SJSA1 (cell line): ENCODE data around the gene PTPRA. TPM values are rescaled to one million over a fixed set of nuclear protein-coding genes. Genes with fewer than 3 reads are reported as not detected.

Experiments used
- DNase-seq, 2 experiments: peaks; one replicate each; pipeline ENCODE4 v3.0.0-alpha.2; 2015 to 2020; ENCODE audit warnings: low spot score in 2 of 2, low read depth in 1 of 2
- H3K27ac ChIP-seq: fragments of 250-450 bp; sonication (Bioruptor Pico); 2 replicates; pipeline ENCODE4 v1.5.1; 2020; ENCODE audit warnings: mild to moderate bottlenecking, moderate library complexity
- H3K27me3 ChIP-seq: fragments of 250-450 bp; sonication (Bioruptor Pico); replicated peaks from 2 replicates; pipeline ENCODE4 v1.5.1; 2020; ENCODE audit warnings: mild to moderate bottlenecking, moderate library complexity
- H3K36me3 ChIP-seq: fragments of 250-450 bp; sonication (Bioruptor Pico); 2 replicates; pipeline ENCODE4 v1.5.1; 2020; ENCODE audit warnings: mild to moderate bottlenecking
- H3K4me1 ChIP-seq: fragments of 250-450 bp; sonication (Bioruptor Pico); replicated peaks from 2 replicates; pipeline ENCODE4 v1.6.1; 2021; ENCODE audit warnings: mild to moderate bottlenecking
- H3K4me3 ChIP-seq: fragments of 250-450 bp; sonication (Bioruptor Pico); 2 replicates; pipeline ENCODE4 v1.5.1; 2020; ENCODE audit warnings: mild to moderate bottlenecking
- H3K9me3 ChIP-seq: fragments of 250-450 bp; sonication (Bioruptor Pico); replicated peaks from 2 replicates; pipeline ENCODE4 v1.5.1; 2020; ENCODE audit warnings: mild to moderate bottlenecking
- total RNA-seq: library from RNA; depleted of rRNA; stranded (reverse); fragments of >200 nt; shearing (Covaris generic); gene quantifications from 2 replicates; pipeline ENCODE4 v1.2.3, GENCODE V29; 2014

The PTPRA gene
- total RNA-seq, 1 experiment from 2014 or later = 36.4 TPM

DNA sequence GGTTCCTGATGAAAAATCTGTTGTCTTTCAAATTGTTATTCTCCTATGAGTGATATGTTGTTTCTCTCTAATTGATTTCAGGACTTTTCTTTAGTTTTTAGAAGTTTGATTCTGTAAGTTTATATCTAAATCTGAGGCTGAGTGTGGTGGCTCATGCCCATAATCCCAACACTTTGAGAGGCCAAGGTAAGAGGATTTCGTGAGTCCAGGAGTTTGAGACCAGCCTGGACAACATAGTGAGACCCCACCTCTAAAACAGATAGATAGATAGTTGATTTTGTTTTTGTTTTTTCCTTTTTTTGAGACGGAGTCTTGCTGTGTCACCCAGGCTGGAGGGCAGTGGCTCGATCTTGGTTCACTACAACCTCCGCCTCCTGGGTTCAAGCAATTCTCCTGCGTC is 64.6 kb downstream of the PTPRA start:
- H3K27ac ChIP-seq = no peak overlapping the region
- no peak for DNase-seq
- H3K36me3 ChIP-seq = no peaks in the 10 kb centered on the region
- H3K27me3 ChIP-seq = no peaks in the 10 kb centered on the region
- H3K4me3 ChIP-seq = no peak overlapping the region
- H3K9me3 ChIP-seq = no peaks in the 10 kb centered on the region
- H3K4me1 ChIP-seq = no peaks in the 10 kb centered on the region

DNA sequence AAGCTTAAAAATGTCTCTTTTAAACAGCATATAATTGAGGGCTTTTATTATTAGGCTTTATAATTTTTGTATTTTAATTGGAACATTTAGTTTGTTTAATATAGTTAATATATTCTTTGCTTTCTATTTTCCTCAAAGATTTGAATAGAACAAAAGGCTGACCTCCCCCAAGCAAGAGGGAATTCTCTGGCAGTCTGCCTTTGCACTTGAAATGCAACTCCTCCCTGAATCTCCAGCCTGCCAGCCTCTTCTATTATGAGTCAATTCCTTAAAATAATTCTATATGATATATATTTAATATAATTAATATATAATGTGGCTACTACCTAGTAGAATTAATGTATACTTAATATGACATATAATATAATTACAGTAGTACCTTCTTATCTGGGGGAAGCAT is 69.2 kb downstream of the PTPRA start:
- H3K4me3 ChIP-seq = no peak overlapping the region
- H3K4me1 ChIP-seq = no peaks in the 10 kb centered on the region
- 0 out of 2 replicates have a peak, but pooled peaks cover under 1% of the 10 kb centered on the region for H3K36me3 ChIP-seq
- DNase-seq = no peak
- no peaks in the 10 kb centered on the region for H3K9me3 ChIP-seq
- no peaks in the 10 kb centered on the region for H3K27me3 ChIP-seq
- H3K27ac ChIP-seq = no peak overlapping the region

DNA sequence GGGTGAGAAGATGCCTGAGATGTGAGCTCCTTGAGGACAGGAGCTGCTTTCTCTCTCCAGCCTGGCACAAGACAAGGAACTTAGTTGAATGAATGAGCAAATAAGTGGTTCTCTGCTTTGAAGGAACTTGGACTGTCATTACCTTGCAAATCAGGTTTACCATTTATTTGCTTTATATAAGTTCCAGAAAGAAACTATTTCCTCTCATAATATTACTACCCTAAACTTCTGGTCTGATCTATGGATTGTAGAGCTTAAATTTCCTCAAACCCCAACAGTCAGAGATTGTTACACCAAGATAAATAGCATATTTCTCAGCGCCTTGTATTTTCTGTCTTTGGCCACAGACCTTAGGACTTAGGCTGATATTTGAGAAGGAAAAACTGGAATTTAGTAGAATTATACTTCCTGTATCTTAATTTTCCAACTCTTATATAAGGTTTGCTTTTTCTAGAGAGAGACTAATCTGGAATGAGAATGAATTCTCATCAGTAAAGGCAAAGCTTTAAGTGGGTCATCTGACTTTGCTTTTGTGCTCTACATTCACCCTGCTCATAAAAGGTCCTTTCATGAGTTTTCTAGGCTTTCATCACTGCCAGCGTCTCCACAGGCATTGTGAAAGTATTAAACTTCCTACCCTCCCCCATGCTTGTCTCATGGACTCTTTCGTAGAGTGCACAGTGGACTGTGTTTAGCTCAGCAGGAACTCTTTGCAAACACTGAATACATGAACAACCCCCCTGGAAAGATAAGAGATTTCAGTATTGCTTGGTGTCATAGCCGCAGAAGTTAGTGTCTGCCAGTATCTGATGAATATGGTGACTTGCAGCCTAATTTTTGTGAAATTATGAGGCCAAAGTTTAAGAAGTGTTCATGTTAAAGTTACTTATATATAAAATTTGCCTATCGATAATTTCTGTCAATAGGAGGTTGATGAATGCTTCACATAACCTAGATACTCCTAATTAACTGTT is 74.0 kb downstream of the PTPRA start:
- H3K4me3 ChIP-seq = no peak overlapping the region
- no peak for DNase-seq
- H3K27ac ChIP-seq = no peak overlapping the region
- H3K36me3 ChIP-seq = peaks cover 9% of the 10 kb centered on the region; the same call in 1 of the 2 replicates
- H3K9me3 ChIP-seq = no peaks in the 10 kb centered on the region
- H3K4me1 ChIP-seq = no peaks in the 10 kb centered on the region
- no peaks in the 10 kb centered on the region for H3K27me3 ChIP-seq

DNA sequence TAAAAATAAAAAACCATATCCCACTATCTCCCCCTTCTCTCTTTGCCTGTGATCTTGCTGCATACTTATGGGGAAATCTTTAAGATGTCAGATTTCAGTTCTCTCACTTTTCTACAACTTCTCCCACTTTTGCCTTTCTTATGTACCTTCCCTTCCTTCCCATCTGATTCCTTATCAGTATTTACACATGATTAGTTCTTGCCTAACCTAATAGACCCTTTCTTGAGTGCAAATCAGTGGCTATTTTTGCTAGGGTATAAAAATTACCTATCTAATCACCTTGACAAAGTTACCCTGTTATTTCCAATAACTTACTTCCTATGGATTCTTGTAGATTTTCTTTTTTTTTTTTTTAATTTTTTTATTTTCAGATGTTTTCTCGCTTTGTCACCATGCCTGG is 75.7 kb downstream of the PTPRA start:
- H3K27ac ChIP-seq = no peak overlapping the region
- H3K4me3 ChIP-seq = no peak overlapping the region
- H3K27me3 ChIP-seq = no peaks in the 10 kb centered on the region
- DNase-seq = no peak
- H3K36me3 ChIP-seq = peaks cover 9% of the 10 kb centered on the region; the same call in 1 of the 2 replicates
- H3K4me1 ChIP-seq = no peaks in the 10 kb centered on the region; the same call in 1 of the 2 replicates
- no peaks in the 10 kb centered on the region for H3K9me3 ChIP-seq

DNA sequence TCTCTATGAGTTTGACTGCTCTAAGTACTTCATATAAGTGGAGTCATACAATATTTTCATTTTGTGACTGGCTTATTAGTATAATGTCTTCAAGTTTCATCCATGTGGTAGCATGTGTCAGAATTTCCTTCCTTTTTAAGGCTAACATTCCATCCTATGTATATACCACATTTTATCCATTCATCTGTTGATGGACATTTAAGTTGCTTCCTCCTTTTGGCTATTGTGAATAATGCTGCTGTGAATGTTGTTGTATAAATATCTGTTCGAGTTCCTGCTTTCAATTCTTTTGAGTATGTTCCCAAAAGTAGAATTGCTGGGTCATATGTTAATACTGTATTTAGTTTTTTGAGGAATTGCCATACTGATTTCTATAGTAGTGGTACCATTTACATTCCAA is 79.5 kb downstream of the PTPRA start:
- H3K27ac ChIP-seq = no peak overlapping the region
- DNase-seq = no peak
- H3K4me1 ChIP-seq = no peaks in the 10 kb centered on the region; the same call in 1 of the 2 replicates
- peaks cover 6% of the 10 kb centered on the region; the same call in 1 of the 2 replicates for H3K36me3 ChIP-seq
- H3K27me3 ChIP-seq = no peaks in the 10 kb centered on the region
- H3K9me3 ChIP-seq = no peaks in the 10 kb centered on the region
- H3K4me3 ChIP-seq = no peak overlapping the region

DNA sequence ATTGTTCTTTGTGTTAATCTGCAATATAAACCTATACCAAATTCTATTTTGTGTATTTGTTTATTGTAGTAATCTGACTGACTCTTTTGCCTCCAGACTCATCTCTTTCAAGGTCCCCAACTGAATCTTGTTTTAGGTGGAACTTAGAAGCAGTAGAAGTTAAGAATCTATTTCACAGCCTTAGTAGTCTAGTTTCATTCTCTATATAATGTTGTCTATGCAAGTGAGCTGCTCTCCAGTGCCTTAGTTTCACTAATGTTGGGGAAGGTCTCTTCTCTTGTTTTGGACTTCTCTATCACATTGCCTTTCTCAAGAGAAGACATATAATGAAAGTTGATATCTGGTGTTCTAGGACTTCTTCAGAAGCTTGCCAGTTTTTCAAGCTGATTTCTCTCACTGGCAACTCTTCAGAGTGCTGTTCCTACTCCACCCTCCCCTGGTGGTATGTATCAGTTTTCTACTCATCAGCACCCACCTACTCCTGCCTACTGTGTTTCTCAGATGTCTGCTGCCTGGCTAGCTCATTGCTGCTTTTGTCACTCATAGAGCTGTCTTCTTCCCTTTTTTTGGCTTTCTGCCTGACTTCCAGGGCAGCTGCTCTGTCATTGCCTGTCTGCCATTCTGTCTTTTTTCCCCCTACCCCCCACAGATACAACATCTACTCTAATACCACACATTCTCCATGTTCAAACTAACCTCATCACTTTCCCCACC is 82.1 kb downstream of the PTPRA start:
- H3K4me1 ChIP-seq = no peaks in the 10 kb centered on the region; the same call in 1 of the 2 replicates
- H3K4me3 ChIP-seq = no peak overlapping the region
- H3K27ac ChIP-seq = no peak overlapping the region
- peaks cover 4% of the 10 kb centered on the region; the same call in 1 of the 2 replicates for H3K36me3 ChIP-seq
- DNase-seq = no peak
- H3K9me3 ChIP-seq = no peaks in the 10 kb centered on the region
- no peaks in the 10 kb centered on the region for H3K27me3 ChIP-seq

DNA sequence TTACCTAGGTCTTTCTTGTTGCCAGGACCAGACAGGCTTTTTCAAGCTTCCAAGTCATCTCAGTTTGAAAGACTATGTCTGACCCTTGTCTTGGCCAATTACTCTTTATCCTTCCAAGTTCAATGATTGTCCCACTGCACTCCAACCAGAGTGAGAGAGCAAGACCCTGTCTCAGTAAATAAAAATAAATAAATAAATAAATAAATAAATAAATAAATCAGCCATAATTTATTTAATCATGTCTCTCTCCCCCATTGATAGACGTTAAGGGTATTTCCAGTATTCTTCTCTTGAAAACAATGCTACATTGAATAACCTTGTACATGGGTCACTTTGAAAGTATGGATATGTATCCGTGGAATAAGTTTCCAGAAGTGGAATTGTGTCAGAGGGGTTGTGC is 83.2 kb downstream of the PTPRA start:
- H3K27ac ChIP-seq = no peak overlapping the region
- DNase-seq = no peak
- H3K36me3 ChIP-seq = peaks cover 4% of the 10 kb centered on the region; the same call in 1 of the 2 replicates
- H3K9me3 ChIP-seq = no peaks in the 10 kb centered on the region
- H3K27me3 ChIP-seq = no peaks in the 10 kb centered on the region
- H3K4me1 ChIP-seq = no peaks in the 10 kb centered on the region; the same call in 1 of the 2 replicates
- no peak overlapping the region for H3K4me3 ChIP-seq

DNA sequence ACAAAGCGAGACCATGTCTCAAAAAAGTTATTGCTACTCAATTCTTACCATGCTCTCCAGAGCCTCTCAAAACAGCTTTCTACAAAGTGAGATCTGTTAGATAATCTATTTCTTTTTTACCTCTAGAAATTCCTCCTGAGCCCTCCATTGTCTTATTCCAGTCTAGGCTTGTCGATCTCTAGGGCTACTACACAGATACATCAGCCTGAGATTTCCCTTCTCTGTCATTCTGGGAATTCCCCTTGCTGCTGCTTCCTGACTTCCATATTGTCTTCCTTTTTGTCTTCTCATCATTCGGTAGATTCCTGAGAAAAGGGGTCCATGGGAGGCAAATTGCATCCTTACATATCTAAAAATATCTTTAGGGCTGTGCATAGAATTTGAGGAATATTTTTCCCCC is 94.6 kb downstream of the PTPRA start:
- no peak for DNase-seq
- Histone ChIP-seq H3K4me1 (no peaks in the 10 kb centered on the region), H3K36me3 (peaks cover 20% of the 10 kb centered on the region), H3K9me3 (no peaks in the 10 kb centered on the region), H3K27me3 (no peaks in the 10 kb centered on the region), H3K4me3 (no peak overlapping the region), H3K27ac (no peak overlapping the region)

DNA sequence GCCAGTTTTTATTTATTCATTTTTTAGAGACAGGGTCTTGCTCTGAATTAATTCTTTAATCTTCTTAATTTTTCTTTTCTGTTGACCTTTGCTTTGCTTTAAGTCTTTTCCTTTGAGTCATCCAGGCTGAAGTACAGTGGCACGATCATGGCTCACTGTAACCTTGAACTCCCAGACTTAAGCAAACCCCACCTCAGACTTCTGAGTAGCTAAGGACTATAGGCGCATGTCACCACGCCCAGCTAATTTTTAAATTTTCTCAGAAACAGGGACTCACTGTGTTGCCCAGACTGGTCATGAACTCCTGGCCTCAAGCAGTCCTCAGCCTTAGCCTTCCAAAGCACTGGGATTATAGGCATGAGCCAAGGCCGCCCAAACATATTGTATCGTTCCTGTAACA is 98.8 kb downstream of the PTPRA start:
- no peaks in the 10 kb centered on the region for H3K27me3 ChIP-seq
- no peaks in the 10 kb centered on the region for H3K9me3 ChIP-seq
- DNase-seq = no peak
- no peaks in the 10 kb centered on the region for H3K4me1 ChIP-seq
- no peaks in the 10 kb centered on the region for H3K36me3 ChIP-seq
- H3K4me3 ChIP-seq = no peak overlapping the region
- no peak overlapping the region for H3K27ac ChIP-seq

DNA sequence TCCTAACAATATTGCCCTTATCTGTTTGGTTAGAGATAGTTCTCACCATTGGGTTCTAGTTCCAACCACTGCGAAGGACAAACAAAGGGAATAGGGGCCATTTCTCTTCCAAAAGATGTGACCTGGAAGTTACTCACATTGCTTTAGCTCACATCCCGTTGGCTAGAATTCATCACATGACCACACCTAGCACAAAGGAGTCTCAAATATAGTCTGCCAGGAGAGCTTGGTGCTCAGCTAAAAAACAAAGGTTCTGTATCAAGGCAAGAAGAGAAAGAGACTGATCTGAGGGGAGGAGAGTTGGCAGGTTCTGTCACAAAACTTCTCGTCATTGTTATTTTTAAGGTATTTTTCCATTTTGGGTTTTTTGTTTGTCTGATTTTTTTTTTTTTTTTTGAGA is 100.3 kb downstream of the PTPRA start:
- H3K36me3 ChIP-seq = no peaks in the 10 kb centered on the region
- no peaks in the 10 kb centered on the region for H3K27me3 ChIP-seq
- no peak overlapping the region for H3K27ac ChIP-seq
- no peak for DNase-seq
- no peaks in the 10 kb centered on the region for H3K9me3 ChIP-seq
- H3K4me1 ChIP-seq = no peaks in the 10 kb centered on the region
- no peak overlapping the region for H3K4me3 ChIP-seq

DNA sequence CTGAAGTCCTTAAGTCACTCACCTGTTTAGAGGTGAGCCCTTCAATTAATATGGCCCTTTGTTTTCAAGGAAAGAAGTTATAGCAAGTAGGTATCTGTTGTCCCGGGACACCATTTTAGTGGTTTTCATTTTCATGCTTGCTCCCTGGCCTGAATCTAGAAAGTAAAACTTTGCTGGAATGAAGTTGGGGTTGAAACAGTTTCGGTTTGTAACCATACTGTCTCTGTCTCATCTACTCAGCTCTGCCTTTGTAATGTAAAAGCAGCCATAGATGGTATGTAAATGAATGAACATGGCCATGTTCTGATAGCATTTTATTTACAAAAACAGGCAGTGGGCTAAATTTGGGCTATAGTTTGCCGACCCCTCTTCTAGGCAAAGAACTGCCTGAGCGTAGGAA is 105.2 kb downstream of the PTPRA start:
- Histone ChIP-seq H3K4me1 (no peaks in the 10 kb centered on the region), H3K27ac (no peak overlapping the region), H3K27me3 (no peaks in the 10 kb centered on the region), H3K9me3 (no peaks in the 10 kb centered on the region), H3K36me3 (no peaks in the 10 kb centered on the region), H3K4me3 (no peak overlapping the region)
- DNase-seq = no peak

DNA sequence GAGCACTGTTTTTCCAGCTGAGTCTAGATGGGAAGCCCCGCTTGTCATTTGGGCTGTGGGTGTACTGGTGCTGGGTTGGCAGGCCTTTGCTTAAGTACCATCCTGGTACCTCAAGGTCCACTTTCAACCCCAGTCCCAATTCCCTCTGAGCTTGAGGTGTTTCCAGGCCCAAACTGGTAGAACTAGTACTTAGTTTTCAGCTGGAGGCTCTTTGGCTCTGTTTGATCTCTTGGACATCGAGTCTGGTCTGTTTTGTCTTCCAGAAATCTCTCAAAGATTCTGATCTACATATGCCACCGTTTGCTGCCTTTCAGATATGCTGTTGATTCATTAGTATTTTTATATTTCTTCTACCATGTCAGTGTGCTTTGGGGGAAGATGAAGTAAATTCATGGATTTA is 108.4 kb downstream of the PTPRA start:
- no peaks in the 10 kb centered on the region for H3K4me1 ChIP-seq
- DNase-seq = no peak
- H3K27me3 ChIP-seq = no peaks in the 10 kb centered on the region
- H3K4me3 ChIP-seq = no peak overlapping the region
- peaks cover 18% of the 10 kb centered on the region for H3K36me3 ChIP-seq
- H3K27ac ChIP-seq = no peak overlapping the region
- H3K9me3 ChIP-seq = no peaks in the 10 kb centered on the region

DNA sequence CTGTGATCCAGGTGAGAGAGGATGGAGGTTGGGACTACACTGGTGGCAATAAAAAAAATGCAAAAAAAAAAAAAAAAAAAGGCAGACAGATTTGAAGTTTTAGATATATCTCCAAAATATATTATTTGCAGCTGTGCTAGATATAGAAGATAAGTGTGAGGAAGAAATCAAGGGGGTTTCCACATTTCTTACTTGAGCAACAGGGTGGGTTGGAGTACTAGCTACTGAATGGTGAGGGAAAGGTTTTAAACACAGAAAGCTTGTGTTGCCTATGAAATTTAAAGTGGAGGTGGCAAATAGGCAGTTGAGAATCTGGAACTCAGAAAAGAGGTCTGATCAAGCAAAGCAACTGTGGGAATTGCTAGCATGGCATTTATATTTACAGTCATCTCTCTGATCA is 110.2 kb downstream of the PTPRA start:
- Histone ChIP-seq H3K9me3 (no peaks in the 10 kb centered on the region), H3K27ac (no peak overlapping the region), H3K27me3 (no peaks in the 10 kb centered on the region), H3K4me3 (no peak overlapping the region), H3K4me1 (no peaks in the 10 kb centered on the region), H3K36me3 (peaks cover 35% of the 10 kb centered on the region)
- no peak for DNase-seq

DNA sequence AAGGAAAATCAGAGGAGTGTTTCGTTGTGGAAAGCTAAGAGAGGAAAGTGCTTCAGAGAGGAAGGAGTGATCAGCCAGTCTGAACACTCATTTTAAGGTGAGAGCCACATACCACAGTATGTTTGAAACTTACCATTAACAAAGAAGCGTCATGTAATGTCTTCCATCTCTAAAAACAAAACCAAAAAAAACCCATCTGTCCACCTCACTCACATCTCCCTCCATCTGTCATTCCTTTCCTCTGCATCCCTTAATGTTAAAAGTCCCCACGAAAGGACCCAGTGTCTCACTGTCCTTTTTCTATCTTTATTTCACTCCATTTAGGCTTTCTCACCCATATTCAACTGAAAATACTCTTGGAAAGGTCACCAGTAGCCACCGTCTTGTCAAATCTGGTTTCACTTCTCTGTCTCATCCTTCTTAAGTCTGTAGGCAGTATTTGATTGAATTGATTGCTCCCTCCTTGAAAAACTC is 110.8 kb downstream of the PTPRA start:
- H3K27me3 ChIP-seq = no peaks in the 10 kb centered on the region
- H3K36me3 ChIP-seq = peaks cover 41% of the 10 kb centered on the region
- H3K27ac ChIP-seq = no peak overlapping the region
- DNase-seq = no peak
- no peak overlapping the region for H3K4me3 ChIP-seq
- no peaks in the 10 kb centered on the region for H3K9me3 ChIP-seq
- H3K4me1 ChIP-seq = no peaks in the 10 kb centered on the region
